NCI-H1417 (cell line): ENCODE data around the gene RCAN1.
A peak's percentile ranks its signal among the peaks of the same experiment; 100 is the strongest.
"Not testable (repeated sequence)": the region's sequence is repeated elsewhere in the genome, so short reads cannot be mapped to it uniquely, and the experiment has no call there.

Experiments
- DNase-seq, 3 experiments: peaks; one replicate each; lab custom pipeline; 2025; lab: John Stamatoyannopoulos, UW

The RCAN1 gene

DNA sequence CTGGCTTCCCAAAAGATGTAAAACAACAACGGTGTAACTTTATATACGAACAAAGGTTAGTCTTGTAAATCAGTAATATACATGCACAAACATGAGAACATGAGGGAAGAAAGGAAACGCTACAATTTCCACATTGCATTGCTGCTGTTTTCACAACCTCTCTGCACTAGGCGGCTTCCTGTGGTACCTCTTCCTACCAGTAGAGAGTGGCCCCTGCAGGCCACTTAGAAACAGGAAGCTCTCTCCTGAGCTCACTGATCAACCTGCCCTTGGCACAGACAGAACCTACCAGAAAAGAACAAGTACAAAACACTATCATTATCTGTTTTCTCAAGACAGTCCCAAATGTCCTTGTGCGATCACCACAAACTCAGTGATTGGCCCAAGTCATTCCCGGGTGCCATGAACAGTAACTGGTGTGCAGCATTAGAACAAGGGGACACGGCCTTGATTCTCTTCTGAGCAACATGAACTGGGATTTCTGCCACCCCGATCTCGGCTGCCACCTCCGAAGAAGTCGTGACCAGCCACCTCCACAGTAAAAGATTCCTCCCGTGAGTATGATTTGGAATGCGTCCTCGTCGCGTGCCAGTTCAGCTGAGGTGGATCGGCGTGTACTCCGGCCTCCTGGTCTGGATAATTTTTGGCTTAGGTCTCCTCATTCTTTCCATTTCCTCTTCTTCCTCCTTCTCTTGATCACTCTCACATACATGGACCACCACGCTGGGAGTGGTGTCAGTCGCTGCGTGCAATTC is 97.2 kb downstream of the RCAN1 start:
- peak in 1 of 3 experiments; percentile 12 for DNase-seq

DNA sequence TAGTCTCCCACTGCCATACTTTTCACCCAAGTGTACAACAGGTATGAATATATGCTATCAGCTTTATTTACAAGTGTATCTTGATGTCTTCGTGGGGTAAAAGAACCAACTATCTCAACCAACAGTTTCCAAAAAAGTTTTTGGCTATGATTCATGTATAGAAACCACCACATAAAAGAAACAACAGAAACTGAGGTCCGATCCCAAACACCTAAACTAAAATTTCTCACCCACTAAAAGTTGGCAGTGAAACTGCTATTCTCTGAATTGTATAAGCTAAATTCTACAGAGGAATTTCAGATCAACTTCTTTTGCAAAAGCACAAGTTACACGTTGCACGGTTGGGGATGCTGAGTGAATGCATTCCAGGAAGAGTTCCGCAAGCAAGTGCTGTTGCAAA is 97.9 kb downstream of the RCAN1 start:
- no peak for DNase-seq

DNA sequence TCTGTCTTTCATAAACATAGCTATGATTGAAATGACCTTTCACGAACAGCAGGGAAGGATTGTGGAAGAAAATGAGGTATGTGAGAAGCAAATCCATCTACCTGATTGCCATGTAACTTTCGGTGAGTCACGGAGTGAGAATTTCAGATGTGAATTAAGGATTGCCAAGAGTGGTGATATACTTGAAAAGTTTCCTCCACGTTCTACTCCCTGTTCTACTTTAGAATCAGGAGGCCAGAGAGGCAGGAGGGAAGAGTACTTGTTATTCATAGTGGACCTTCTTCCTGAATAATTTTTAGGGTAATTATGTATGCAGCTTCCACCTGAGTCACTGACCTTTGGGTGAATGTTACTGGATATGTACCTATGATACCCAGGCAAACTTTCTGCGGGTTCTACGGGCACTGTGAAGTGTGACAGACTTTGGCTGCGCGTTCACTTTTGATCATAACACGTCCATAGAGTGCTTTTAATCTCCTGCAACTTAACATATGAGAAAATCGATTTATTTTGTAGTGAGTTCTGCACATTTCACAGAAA is 100.3 kb downstream of the RCAN1 start:
- DNase-seq = no peak

DNA sequence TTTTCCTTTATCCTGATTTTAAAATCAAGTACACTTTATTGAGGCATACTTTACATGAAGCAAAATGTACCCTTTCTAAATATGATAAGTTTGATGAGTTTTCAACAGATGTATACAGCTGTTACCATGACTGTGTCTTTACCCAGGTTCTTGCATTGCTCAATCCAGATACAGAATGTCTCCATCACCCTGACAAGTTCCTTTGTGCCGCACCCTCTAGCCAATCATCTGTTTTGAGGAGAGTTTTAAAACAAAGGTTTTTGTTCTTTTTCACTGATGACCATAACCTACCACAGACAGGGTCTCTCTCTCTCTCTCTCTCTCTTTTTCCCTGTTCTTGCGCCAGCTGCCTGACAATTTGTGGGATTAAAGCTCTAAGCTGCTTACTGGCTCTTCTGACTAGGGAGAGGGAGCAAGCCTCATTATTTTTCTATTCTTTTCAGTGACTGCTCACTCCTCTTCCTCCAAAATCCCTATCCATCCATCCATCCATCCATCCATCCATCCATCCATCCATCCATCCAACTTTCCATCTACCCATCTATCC is 101.7 kb downstream of the RCAN1 start:
- DNase-seq = no peak

DNA sequence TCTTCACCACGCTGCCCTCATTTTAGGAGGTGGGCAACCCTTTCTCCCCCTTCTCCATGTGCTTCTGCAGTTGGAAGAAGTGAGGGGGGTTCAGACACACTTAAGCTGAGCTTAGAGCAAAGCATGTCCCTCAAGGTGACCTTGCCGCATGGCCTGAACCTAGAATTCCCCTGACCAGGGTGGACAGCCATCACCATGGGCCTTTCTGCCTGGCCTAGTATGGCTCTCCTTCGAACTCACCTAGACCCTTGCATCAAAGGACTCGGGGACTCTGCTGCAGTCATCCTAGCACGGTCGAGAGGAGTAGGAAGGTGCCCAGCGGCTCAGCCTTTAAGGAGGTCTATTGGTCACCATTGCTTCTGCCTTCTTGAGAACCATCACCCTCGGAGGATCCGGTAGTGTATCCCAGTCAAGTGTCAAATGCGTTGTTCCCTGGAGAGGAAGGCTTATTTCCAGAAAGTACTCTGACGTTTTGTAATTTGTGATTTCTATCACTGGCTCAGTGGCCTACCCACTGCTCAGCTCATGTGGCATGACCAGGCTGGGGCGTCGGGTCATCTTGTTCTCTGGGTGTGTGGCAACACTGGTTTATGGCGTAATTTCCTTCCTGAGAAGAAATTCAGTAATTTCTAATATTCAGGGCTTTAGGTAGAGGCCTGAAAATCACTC is 103.0 kb downstream of the RCAN1 start, which contains the start of gene KCNE1:
KCNE1 (minus strand) TSS at position 424 of the 669 bp plus-strand sequence. CDS start 62,576 bp downstream, outside the sequence.
- DNase-seq = no peak

DNA sequence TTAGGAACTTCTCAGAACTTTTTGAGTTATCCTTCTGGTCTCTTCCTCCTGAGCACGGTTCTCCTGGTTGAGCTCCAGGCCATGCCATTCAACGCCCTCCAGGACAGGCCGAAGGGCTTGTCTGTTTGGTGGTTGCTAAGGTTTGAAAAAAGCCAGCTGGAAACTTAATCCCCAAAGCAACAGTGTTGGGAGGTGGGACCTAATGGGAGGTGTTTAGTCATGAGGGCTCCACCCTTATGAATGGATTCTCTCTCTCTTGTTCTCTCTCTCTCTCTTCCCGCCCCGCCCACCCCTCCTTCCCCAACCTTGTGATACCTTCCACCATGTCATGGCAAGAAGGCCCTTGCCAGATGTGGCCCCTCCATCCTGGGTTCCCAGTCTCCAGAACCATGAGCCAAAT is 103.7 kb downstream of the RCAN1 start:
- DNase-seq = no peak

DNA sequence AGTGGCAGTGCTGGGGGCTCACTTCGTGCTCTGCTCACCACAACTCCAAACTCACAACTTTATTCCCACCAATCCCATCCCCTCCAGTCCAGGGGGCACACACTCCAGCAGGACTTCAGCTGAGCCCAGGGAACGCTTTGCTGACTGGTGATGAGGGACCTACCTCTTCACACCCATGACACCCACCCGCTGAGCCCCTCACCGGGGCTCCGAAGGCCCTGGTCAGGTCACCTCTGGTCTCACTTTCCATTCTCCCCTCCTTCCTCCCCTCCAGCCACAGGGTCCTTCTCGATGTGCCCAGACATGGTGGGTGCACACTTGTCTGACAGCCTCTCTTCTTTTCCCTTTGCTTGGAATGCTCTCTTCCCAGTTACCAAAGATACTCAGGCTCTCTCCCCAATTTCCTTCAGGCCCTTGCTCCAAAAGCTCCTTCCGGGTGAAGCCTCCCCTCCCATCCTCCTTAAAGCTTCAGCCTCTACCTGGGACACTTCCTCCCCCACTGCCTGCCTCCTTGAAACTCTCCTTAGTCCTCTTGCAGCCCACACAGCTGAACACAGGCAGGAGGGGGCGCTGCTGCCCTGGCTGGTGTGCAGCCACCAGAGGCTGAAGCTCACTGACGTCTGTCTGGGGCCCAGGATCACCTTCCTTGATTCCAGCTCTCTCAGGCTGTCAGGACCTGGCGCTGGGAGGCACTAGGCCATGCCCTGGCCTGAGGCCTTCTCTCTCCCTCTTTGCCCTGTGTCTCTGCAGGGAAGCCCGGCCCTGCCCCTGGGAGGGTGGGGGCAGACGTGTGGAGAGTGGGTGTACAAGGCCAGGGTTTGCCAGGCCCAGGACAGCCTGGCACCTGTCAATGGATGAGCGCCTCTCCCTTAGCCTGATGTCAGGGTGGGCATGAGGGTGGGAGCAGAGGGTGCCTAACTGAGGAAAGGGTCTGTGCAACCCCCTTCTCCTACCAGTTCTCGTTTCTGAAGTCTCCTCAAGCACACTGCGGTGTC is 104.5 kb downstream of the RCAN1 start:
- DNase-seq = peak; percentile 38 to 53 (median 49)

DNA sequence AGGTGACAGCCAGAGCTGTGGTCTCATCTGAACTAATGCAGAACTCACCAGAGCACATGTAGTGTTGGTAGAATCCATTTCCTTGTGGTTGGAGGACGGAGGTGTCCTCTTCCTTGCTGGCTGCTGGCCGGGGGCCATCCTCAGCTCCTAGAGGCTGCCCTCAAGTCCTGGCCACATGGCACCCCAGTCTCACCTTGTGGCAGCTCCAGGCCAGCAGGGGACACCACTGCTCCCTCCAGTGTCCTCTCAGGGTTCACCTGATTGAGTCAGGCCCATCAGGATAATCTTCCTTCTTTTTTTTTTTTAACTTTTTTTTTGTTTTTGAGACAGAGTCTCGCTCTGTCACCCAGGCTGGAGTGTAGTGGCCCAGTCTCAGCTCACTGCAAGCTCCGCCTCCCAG is 105.8 kb downstream of the RCAN1 start:
- DNase-seq = peak in 1 of 3 experiments; percentile 1

DNA sequence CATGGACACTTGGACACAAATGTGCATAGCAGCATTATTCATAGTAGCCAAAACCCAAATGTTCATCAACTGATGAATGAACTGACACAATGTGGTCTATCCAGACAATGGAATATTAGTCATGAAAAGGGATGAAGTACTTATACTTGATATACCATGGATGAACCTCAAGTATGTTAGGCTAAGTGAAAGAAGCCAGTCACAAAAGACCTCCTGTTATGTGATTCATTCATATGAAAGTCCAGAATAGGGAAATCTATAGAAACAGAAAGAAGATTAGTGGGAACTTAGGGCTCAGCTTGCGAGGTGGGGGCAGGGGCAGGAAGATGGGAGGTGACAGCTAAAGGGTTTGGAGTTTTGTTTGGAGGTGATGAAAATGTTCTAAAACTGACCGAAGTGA is 110.3 kb downstream of the RCAN1 start:
- no peak for DNase-seq

DNA sequence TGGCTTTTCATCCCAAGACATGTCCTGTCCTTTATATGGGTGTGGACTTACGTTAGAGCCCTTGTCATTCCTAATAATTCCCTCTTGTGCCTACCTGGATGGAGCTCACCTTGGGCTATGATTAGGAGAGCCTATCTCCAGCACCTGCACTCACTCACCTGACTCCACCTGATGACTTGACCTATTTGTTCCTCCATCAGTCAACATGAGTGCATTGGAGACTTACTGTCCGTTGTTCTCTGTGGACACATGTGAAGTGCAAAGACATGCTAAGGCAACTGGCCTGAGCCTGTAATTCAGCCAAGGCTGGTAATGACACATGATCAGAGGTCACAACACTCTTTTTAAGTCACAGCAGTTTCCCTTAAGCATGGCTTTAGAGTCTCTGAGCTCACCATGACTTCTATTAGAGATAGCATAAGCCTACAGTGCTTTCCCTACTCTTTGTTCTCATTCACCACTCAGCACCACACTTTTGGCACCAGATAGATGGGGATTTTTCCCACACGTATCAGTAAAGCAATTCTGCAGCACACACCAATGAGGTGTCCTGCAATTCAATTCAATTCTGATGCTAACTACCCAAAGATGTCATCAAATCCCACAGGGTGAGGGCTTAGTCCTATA is 112.3 kb downstream of the RCAN1 start:
- DNase-seq = no peak

DNA sequence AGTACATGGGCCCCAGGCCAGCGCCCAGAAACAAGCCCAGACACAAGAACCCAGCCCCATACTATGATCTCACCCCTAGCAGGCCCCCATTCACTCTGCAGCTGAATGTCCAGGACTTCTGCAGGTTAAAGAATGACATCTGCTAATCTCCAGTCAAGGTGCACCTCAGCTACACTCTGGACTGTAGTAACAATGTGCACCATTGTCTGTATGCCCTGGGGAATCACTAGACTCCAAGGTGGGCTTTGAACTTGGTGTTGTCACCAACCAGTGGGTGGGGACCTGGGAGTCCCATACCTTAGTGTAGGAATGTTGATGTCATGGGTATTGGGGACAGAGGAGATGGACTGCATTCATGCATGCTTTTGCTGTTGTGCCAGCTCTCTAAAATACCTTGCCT is 113.2 kb downstream of the RCAN1 start:
- DNase-seq = no peak

DNA sequence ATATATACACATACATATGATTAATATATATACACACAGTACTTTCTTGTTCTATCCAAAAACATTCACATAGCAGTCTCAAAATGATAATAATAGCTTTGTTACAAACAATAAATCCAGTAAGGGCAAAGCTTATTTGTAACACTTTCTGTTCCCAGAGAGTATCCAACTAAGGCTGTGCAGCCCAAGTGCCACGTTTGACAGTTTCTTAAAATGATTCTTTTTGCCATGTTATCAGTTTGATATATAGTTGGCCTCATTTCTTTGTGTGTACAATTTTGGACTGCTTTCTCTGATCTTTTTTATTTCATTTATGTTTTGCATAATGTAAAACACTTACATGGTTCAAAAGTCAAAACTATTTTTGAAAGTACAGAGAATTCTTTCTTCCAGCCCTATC is 114.7 kb downstream of the RCAN1 start:
- DNase-seq = no peak

DNA sequence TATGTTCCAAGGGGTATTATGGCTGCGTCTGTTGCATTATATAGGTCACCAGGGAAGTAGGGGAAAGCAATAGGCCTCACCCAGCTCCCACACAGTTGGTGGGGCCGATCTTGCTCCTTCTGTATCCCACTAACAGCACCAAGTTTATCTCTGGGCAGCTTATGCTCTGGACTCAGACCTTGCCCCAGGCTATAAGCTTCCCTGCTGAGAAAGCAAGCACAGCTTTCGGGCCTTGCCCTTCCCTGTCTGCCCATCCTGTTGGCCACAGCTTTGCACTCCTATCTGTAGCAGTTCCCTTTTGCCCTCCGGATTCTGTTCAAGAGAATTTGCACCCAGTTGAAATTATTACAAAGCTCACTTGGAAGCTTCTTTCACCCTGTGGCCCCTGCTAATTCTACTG is 115.8 kb downstream of the RCAN1 start:
- no peak for DNase-seq

DNA sequence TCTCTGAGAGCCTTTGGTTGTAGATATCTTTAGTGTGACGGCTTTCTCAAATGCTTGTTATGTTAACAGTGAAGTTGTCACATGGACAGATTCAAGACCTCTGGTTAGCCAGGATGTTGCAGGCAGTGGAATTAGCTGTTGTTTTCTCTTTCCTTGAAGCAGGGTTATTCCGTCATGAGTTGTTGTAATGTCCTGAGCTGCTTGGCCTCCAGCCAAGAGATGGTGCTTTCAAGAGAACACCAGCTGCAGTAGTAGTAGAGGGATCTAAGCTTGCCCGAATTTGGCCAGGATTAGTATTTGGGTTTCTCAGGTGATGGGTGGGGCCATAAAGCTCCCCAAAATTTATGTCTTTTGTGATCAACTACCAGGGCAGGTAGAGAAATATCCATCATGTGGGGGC is 116.3 kb downstream of the RCAN1 start:
- DNase-seq = peak in 2 of 3 experiments; percentile 10 to 17

DNA sequence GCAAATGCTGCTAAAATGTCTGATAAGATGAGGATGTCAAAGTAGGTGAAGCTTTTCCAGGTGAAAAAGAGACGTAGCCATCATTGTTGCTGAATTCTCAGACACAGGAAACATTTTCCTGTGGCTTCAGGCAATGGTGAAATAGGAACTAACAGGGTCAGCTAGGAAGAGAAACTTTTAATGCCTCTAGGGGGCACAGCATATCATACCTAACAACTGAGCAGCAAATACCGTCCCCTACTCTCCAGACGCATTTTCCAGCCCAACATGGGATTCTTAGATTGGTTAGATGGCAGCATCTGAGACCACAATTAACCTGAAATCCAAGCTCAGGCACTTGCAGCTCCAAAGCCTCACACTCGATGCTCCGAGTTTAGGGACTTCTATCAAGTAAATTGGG is 131.1 kb downstream of the RCAN1 start:
- DNase-seq = not testable (repeated sequence)

DNA sequence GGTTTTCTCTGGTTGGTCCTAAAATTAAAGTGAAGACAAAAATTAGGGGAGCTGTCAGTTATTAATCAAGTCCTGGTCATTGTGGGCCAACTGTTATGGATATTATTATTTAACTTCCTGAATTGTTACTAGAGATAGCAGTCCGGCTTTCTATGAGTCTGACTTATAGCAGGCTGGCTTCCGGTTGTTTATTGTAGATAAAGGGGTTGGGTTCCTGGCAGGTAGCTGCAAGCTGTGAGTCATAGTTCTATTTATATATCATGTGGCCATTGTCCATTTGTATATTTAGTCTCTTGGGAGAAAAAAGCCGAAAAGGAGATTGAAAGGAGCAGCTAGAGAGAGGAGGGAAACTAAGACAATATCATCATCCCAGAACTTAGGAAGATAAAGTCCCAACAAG is 131.5 kb downstream of the RCAN1 start:
- not testable (repeated sequence) for DNase-seq

DNA sequence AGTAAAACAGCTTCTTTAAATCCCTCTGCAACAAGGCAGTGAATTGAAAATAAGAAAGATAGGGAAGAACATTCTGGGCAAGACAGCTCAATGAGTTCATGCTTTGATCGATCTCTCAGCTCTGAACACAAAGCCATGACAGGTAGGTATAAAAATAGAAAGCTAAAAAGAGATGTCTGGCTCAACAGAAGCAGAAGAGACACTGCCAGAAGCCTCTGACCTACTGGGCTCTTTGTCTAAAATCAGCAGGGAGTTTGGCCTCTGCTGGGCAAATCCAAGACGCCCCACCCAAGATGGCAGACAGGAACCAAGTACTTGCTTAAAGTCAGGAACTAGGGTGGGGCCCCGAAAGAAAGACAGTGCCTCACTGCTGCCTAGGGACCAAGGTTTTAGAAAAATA is 147.6 kb downstream of the RCAN1 start:
- DNase-seq = not testable (repeated sequence)
